GM18909 (cell line): ENCODE results near the gene CSMD2.

Source experiments
- ATAC-seq: cut with Tn5 transposase; IDR thresholded peaks from one replicate; pipeline ENCODE4 v1.9.1; 2021; ENCODE audit warnings: mild to moderate bottlenecking; ENCODE audit not compliant: unreplicated experiment, poor library complexity

Gene CSMD2

DNA sequence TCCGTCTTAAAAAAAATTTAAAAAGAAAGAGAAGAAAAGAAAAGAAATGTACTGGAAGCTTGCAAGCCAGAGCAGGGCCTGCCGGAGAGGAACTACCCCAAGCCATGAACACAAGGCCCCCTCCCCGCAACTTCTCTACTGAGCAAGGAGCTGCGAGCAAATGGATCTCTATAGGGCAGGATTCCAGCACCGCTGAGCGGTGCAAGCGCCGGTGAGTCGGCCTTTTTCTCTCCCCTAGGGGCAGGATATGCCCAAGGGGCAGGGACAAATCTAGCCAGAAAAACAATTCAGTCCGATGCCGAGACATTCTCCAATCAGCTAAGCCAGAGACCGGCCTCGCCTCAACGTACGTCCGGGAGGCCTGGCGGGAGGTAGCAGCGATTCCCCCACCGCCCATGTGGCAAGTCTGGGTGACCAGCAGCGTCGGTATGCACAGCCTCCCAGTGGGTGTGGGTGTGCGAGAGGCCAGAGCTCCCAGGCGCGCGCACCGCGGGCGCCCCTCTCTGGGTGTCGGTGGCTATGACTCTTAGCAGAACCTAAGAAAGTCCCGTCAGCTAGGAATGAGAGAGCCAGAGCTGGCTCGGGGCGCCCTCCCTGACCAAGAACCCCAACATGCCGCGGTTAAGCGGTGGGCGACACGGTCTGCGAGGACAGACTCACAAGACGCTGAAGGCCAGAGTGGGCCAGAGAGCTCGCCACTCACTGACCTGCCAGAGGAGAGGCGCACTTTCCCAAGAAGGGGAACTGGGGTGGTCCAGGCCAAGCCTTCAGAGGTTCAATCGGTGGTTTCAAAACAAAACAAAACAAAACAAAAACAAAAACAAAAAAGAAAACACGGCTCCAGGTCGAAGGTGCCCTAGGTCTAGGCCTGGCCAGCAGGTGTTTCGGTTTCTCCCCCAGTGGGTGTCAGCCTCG, 1.9 kb downstream of the CSMD2 start:
- peak; percentile 65 for ATAC-seq

DNA sequence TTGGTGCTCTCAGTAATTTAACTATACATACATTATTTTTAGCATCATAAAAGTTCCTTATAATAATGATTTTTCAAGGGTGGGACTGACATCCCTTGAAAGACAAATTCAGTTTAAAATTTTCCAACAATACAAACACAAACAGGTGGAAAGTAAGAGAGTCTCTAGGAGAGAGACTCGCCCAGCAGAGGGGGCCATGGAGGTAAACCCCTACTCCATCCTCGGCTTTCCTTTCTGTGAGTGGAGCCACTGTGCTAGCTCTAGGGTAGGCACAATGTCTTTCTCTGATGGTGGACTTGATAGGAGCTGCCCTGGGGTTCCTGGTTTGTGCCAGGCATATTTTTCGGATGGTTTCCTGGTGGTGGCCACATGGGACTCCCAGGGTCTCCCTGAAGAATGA, 8.3 kb downstream of the CSMD2 start:
- no peak for ATAC-seq

DNA sequence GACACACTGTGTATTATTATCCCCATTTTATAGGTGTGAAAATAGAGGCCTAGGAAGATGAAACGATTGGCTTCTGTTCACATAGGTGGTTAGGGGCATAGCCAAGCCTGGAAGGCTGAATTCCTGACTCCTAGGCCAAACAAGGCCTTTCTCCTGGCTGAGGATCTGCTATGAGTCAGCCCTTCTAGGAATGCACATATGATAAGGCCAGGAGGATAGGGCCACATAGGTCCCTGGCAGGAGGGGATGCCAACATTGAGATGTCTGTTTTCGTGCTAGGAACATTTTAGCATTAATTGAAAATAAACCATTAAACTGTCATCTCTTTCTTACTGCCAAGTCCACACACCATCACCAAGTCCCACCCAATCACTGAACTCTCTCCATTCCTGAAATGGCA, 9.2 kb downstream of the CSMD2 start:
- ATAC-seq, result no peak

DNA sequence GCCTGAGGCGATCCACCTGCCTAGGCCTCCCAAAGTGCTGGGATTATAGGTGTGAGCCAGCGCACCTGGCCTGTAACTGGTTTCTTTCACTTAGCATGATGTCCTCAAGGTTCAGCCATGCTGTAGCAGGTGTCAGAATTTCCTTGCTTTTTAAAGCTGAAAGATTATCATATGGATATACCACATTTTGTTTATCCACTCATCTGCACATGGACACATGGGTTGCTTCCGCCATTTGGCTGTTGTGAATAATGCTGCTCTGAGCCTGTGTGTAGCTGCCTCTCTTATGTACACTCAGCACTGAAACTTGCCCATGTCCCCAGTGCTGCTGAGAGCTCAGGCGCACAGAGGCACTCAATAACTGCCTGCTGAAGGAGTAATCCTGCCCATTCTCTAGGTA, 11.8 kb downstream of the CSMD2 start:
- no peak for ATAC-seq

DNA sequence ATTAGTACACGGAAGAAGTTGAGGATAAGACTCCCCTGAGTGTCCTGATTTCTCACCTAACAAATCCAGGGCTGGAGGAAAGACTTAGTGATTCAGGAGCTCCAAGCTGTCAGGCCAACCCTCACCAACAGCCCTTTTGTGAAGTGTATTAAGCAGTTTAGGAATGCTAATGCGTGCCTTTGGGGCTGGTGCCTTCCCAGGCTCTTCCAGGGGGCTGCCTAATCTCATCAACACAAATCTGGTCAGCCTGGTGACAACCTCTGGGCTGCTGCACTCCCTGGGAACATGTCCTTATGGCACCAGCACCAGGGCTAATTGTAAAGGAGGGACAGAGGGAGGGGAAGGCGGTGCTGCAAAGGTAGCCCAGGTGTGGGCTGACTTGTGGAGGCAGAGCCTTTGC, 15.5 kb downstream of the CSMD2 start:
- ATAC-seq, result no peak

DNA sequence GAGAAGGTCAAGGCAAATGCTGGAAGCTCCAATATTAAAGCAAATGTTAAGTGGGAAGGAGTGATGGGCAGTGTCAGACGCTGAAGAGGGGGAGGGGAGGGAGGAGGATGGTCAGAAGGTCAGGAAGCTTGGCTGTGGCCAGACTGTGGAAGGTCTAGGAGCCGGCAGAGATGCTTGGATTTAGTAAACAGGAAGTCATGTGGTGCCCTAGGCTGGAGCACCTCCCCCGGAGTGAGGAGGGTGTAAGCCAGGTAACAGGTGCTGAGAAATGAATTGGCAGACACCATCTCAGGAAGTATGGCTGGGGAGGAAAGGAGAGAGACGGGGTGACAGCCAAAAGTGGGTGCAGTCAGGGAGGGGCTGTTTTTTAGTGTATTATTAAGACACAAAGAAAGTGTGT, 17.7 kb downstream of the CSMD2 start:
- ATAC-seq, result no peak

DNA sequence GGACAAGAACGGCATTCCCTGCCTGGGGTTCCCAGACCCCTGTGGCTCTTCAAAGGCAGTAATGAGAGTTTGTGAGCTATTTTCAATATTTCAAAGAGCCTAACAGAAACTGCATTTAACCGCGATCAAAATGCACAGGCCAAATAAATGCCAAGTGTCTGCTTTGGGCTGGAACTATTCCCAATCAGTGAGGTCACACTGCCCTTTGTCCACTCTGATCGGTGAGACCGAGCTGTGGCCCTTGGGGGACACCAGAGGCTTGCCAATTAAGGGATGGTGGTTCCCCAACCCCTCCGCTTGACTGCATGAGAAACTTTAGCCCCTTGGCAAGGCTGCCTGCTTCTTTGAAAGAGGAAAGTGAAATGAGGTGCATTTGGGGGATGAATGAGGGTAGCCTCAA, 20.3 kb downstream of the CSMD2 start:
- no peak for ATAC-seq

DNA sequence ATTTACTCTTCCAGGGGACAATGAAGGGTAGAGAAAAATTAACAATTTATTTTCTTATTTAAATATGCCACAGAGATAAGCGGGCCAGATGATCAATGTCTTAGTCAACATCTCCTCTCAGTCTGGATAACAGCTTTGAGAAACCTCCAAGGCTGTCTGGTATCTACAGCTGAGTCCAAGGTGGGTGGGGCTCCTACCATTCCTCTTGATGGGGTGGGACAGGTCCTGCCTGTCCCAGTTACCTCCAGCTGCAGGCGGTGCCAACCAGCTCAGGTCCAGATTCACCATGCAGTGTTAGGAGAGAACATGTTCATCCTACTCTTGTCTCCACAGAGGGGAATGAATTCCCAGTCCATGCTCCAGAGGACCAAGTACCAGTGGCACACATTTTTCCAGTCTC, 21.1 kb downstream of the CSMD2 start:
- no peak for ATAC-seq

DNA sequence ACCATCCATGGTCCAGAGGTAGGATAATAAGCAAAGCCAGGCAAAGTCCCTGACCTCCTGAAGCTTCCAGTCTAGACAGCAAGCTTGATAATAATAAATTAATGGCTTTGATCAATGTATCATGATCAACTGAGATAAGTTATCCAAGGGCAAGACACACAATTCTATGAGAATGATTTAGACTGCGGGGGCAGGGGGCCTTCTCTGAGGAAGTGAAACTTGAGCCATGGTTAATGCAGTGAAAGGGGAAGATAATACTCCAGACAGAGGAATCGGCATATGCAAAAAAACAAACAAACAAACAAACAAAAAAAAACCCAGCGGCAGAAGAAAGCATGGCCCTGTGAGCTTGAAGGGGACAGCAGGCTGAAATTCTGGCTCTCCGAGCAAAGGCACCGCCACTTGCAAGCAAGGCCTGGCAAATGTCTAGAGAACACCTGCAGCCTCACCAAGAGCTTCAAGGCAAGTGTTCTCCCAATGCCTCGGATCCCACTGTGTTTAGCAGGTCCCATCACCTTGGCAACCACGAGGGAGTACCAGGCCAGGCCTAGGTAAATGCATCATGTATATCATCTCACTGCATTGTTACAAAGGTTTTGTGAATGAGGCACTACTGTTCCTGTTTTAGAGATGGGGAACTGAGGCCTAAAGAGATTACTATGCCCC, 24.9 kb downstream of the CSMD2 start:
- ATAC-seq, result no peak

DNA sequence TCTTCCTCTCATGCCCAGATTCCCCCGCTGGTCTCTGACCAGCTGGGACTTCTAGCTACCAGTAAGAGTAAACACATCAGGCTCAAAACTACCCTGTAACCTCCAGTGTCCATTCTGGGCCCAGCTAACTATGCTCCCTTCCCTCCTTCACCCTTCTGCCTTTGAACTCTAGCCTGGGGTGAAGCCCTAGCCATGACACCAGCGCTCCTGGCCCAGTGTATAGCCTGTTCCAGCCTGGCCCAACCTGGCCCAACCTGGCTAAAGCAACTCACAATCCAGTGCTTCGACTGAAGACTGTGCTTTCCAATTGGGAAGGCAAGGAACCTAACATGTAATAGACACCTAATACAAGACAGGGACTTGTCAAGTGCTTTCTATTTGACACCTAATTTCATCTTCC, 27.6 kb downstream of the CSMD2 start:
- no peak for ATAC-seq

DNA sequence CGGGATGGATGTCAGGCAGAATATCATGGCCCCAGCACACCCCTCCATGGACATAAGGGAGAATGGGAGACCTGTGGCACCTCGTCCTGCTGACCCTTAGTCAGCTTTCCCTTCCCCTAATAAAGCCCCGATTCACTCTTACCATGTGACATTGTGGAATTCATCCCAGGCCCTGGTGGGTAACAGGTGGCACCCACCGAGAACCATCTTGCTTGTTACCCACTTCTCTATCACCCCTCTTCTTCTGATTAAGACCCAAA, 32.9 kb downstream of the CSMD2 start:
- no peak for ATAC-seq

DNA sequence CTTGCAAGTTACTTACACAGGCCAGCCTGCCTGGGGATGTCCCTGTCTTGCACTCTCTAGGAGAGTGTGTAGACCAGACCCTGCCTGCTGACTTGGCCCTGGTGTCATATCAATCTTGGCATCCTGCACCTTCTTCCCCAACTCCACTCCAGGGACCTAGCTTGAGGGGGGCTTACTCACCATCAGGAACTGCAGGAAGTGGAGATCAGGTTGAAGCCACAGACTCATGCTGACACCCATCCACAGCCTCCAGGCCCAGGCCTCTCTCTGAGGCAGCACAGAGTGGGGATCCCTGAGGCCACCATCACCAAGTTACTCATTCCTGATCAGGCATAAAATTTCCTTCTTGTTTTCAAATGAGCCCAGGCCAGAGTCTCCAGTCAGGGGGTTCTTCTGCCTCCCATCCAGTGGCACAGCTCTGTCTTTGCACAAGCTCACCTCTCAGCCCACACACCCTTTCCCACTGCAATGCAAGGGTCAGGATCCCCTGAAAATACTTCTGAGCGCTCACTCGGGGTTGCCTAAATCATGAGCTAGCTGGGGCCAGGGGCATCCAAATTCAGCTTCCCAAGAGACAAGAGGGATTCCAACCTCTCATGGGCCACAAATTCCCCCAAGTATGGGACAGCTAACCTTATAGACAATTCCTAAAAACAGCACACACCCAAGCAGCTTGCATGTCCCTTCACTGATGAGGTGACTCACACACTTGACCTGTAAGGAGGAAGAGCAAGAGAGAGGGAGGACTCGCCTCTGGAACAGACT, 33.5 kb downstream of the CSMD2 start:
- ATAC-seq, result no peak

DNA sequence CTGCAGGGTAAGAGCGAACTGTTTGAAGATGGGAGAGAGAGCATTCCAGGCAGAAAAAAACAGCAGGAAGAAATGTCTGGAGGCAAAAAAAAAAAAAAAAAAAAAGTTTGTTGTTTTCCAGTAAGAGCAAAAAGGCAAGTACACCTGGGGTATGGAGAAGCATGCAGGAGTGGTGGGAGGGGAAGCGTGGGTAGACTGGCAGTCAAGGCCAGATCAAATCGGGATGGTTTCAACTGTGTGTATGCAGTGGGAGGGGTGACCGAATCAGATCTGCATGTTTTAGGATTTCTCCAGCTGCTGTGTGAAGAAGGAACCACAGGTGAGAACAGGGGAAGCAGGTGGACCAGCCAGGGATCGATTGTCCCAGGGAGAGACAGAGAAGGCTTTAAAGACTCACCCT, 34.7 kb downstream of the CSMD2 start:
- ATAC-seq, result no peak

DNA sequence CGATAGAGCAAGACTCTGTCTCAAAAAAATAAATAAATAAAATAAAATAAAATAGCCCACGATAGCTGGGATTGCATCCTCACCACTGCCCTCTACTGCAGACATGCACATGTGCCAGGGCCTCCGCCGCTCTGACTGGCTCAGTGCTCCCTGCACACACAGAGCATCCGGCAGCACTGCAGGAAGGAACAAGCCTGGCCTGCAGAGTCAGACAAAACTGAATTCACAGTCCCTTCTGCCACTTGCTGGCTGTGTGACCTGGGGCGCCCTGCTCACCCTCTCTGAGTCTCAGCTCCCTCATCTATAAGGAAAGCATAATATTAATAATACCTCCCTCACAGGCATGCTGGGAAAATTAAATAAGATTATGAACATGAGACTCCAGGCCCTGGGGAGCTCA, 35.4 kb downstream of the CSMD2 start:
- ATAC-seq, result no peak

DNA sequence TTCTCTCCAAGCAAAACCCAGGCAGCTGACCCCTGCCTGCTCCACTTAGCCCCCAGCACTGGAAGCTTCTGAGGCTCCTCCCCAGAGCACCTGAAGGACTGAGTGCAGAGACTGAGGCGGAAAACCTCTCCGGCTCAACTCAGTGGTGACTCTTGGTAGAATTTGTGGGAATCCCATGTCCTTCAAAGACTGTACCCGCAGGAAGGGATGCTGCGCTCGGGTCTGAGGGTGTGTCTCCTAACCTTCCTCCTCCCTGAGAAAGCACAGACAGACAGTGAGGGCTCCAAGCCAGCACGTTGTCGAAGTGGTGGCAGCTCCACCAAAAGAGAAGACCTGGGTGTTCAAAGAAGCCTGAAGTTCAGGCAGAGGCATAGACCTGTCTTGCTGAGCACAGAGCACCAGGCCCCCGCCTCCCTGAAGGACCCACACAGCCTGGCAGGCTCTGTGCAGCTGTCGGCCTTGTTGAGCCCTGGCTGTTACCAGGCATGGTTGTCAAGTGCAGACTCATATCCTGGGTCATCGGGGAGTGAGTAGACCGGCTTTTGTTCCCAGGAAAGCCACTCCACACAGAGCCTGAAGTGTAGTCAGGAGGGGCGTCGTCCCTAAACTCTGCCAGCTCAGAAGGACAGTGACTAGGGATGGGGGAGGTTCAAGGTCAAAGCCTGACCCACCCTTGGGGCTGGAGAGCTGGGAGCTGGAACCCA, 36.7 kb downstream of the CSMD2 start:
- ATAC-seq, result no peak

DNA sequence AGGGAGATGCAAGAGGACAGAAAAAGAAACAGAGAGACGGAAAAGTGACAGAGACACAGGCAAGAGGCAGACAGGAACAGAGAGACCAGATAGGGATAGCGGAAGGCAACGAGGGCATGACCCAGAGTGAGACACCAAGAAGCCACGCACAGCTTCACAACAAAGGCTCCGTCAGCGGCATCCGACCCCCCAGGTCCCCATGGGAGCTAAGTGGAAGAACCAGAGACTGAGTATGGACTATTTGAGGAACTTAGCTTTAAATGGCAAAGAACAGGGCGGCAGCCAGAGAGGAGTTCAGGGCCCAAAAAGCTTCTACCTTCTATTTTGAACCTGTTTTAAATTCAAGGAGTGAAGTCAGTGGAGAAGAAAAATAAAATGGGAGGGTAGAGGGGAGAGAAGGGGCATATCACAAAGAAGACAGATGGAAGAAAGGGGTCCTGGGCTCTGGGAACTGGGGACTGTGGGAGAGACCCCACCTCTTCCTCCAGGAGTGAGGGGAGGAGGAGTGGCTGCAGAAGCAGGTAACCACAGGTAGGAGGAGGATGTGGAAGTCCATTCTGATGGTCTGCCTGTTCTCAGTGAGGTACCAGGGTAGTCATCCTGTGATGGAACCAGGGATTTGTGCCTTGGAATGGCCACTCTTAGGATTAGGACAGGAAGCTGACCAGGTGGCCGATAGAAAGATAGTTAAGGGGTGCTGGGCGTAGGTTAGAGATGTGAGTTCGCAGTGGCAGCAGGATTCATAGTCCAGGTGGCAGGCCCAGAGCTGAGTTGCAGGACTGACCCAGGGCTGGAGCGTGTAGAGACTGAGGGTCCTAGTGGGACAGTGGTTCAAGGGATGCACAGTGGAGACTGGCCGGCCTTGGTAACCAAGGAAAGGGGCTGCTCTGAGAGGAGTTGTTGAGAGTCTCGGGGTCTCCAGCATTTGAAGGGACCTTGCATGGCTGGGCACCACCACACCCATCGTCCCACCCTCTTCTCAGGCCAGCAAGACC, 37.7 kb downstream of the CSMD2 start:
- no peak for ATAC-seq

DNA sequence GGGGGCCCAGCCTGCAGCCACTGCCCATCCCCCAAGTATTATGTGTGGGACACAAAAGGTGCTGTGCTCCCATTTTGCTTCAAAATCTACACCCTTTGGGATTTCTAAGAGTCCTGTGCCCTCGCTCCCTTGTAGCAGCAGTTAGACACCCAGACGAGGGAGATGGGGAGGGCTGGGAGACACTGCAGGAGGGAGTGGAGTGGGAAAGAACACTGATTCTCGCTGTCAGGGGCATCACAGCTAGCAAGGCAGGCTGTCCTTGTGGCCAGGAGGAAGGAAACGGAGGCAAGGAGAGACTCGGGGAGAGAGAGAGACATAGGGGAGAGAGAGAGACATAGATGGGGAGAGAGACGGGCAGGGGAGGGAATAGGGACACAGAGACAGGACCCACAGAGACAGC, 38.5 kb downstream of the CSMD2 start:
- ATAC-seq, result no peak

DNA sequence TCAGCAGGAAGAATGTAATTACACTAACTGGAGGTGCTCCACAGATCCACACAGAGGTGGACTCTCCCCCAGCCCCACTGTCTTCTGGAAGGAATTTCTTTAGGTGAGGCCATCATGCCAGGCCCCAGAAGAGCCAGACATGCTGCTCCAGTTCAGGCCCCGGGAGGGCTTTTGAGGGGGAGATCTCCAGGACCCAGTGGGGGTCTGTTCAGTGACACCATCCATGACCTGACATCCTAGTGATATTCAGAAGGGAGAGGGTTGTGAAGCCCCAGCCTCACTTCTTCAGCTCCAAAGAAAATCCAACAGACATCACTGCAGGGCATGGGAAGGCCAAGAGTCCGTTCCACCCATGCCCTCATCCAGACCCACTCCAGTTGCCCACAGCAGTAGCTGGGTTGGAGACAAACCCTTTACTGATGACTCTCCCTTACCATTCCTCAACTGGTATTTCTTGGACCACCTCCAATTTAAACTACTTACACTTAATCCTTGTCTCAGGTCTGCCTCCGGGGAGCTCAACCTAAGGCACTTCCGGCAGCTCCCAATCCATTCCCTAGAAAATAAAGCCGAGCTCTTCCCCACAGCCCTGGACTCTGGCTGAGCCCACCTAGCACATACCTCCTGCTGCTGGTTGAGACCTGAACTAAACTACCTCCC, 39.2 kb downstream of the CSMD2 start:
- ATAC-seq, result no peak
